GM19468 (cell line): Measurements from ENCODE around the gene ZMPSTE24.
"Not testable (repeated sequence)": the region's sequence is repeated elsewhere in the genome, so short reads cannot be mapped to it uniquely, and the experiment has no call there.

Source experiments
- ATAC-seq: cut with Tn5 transposase; IDR thresholded peaks from one replicate; pipeline ENCODE4 v1.9.1; 2021; ENCODE audit warnings: mild to moderate bottlenecking, moderate library complexity, moderate number of reproducible peaks; ENCODE audit not compliant: unreplicated experiment; ENCODE audit errors: extremely low read depth

Gene ZMPSTE24

DNA sequence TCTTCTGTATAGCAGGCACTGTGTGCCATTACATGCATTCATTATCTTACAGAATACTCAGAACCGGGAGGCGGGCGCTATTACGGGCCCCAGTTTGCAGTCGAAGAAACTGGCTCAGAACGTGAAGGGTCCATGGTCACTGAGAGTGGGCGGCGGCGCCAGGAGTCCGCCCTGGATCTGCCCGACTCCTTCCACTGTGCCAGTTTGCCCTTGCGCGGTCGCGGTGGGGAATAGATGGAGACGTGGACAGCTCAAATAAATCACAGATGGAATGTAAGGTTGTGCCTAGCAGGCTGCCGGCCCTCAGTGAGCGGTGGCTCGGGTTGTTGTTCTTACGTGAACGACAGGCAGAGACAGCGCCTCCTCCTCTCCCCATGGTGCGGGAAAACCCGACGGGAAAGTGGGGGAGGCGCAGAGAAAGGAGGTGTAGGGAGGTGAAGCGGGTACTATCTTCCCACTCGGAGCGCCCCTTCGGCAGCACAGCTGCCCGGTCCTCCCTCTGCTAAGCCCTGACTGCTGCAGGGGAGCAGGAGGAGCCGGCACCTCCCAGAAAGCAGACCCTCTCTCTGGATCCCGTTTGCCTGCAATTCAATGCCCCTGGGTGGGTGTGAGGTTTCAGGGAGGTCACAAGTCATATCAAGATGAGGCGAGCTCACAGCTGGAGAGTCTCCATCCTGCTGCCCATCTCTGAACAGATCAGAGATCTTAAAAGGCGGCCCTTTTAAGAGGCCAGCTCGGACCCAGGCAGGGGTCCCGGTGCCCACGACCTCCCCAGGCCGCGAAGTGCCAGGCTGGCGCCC lies 58.0 kb downstream of the ZMPSTE24 start:
- ATAC-seq: no peak

DNA sequence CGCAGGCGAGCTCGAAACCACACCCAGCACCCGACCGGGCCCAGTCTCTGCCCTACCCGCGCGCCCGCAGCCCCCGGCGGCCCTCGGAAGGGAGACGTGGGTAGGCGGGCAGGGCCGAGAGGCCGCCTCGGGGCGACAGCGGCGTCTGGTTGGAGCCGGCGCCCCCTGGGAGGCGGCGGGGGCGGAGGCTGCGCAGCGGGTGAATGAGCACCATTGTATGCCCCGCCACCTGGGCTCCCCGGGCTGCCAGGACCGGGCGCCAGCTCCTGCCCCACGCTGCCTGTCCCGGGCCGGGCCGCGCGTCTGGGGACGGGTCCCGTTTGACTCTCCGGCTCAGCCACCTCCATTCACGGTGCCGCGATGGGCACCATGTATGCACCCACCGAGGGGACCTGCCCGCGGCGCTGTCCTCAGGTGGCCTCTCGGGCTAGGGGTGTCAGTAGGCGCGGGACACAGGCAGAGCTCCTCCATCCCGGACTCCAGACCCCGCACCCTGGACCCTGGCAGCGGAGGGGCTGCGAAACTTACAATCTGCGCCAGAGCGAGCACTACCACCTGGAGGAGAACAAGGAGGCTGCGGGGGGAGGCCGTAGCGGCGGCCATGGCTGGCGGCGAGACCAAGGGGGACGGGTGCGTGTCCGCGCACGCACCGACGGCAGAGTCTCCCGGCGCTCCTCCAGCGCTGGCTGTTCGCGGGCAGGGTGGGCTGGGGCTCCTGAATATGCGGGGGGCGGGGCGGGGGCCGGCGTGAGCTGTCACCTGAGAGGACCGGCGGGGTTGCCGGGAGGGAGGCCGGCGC lies 58.8 kb downstream of the ZMPSTE24 start, which contains the start of gene COL9A2:
Gene COL9A2 (minus strand): TSS at position 692 of the 799 bp plus-strand sequence. CDS start 89 bp downstream, at position 603.
- no peak for ATAC-seq

DNA sequence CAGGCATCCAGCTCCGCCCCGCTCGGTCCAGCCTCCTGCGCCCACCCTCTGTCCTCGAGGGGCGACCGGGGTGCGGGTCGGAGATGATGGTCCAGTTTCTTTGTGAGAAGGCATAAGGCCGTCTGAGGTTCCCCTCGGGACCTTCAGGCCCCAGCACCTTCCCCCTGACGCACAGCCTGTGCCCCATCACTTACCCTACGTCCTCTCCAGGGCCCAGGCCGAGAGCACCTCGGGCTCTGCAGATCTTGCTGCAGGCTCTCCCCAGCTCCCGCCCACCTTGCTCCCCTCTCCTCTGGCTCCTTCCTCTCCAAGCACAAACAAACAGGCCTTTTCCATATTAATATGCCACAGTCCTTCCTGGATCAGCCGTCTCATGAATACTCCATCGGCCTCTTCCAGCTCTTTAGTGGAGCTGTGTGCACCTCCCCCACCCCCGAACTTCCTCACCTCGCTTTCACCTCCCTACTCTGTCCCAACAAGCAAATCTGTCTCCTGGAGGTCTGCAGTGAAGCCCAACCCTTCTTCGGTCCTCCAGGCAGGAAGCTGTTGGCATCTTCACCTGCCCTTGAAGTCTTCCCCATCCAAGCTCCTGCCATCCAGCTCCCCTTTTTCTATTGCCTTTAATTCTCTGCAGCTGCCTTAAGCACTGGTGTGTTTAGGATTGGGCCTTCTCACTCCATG lies 59.5 kb downstream of the ZMPSTE24 start:
- ATAC-seq: no peak

DNA sequence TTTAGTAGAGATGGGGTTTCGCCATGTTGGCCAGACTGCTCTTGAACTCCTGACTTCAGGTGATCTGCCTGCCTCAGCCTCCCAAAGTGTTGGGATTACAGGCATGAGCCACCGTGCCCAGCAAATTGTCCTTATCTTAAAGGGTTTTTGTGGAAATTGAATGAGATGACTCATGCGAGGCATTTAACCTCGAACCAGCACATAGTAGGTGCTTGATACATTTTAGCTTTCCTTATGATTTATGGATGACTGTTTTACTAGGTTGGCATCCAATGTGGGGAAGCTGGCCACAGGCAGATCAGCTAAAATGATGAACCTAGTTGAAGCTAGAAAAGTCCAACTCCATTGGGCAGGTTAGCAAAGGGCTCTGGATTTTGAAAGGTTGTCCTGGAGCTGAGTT lies 60.4 kb downstream of the ZMPSTE24 start:
- no peak for ATAC-seq

DNA sequence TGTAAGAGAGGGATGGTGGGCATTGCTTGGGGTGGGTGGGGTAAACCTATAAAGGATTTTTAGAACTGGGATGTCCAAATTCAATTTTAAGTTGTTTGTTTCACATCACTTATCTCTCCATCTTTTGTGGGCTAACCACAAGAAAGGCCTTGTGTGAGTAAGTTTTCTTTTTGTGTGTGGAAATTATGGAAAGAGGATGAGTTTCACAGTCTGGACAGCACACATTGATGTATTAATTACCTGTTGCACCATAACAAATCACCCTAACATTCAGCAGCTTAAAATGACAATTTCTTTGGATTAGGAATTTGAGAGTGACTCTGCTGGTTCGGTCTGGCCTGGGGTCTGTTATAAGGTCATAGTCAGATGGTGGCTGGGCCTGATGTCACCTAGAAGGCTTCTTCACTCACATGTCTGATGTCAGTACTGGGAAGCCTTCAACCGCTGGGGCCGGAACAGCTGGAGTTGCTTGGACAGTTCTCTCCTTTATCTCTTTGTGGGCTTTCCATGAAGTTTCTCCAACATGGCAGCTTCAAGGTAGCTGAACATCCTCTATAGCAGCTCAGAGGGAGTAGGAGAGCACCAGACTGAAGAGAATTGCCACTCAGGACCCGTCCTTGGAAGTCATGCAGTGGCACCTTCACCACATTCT lies 61.1 kb downstream of the ZMPSTE24 start:
- ATAC-seq: no peak

DNA sequence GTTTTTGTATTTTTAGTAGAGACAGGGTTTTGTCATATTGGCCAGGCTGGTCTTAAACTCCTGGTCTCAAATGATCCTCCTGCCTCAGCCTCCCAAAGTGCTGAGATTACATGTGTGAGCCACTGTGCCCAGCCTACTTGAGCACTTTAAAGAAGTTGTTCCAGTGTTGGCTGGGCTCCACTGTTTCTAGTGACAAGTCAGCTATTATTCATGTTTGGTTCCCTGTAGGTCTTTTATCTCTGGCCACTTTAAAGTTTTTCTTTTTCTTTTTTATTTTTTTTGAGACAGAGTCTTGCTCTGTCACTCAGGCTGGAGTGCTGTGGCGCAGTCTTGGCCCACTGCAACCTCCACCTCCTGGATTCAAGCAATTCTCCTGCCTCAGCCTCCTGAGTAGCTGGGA lies 73.4 kb downstream of the ZMPSTE24 start:
- ATAC-seq: not testable (repeated sequence)

DNA sequence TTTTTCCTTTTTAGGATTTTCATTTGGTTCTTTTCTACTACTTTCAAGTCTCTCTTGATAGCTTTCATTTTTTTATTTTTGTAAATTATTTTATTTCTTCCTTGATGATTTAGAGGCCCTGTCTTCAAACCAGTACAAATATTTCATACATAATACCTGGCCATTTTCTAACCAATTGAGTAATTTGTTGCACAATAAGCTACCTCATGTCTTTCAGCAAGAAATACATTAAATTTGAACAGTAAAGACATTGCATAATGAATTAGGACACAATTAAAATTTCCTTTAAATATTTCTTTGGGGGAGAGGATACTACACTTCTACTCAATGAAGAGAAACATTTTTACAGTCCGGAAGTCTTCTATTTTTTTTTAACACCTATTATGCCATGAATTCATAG lies 74.7 kb downstream of the ZMPSTE24 start:
- ATAC-seq: no peak

DNA sequence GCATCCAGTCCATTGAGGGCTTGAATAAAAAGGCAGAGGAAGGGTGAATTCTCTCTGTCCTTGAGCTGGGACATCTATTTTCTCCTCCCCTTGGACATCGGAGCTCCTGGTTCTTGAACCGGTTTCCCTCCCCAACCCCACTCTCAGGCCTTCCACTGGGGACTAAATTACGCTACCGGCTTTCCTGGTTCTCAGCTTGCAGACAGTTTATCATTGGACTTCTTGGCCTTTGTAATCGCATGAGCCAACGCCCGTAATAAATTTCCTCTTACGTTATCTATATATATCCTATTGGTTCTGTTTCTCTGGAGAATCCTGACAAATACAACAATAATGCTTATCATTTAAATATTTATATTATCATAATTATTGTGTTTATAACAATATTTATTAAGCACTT lies 79.4 kb downstream of the ZMPSTE24 start:
- no peak for ATAC-seq

DNA sequence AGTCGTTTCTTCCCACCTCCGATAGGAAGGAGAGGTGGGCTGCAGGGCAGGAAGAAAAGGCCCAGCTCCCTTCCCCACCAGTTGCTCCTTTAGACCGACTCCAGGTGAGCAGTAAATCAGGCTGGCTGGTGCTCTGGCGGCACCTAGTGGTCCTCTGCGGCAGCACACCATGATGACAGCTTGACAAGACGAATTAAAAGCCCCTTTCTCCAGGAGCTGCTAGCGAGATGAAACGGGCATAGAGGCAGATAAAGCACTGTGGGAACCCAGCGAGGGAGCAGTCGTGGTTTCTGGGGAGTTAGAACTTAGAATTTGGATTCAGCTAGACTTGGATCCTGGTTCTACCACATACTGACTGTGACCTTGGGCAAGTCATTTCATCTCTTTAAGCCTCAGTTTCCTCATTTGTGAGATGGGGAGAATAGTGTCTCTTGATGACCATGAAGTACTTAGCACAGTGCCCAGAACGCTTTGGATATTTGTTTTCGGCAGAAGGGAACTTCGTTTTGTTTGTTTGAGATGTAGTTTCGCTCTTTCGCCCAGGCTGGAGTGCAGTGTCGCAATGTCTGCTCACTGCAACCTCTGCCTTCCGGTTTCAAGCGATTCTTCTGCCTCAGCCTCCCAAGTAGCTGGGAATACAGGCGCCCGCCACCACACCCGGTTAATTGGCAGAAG lies 80.8 kb downstream of the ZMPSTE24 start:
- ATAC-seq: no peak

DNA sequence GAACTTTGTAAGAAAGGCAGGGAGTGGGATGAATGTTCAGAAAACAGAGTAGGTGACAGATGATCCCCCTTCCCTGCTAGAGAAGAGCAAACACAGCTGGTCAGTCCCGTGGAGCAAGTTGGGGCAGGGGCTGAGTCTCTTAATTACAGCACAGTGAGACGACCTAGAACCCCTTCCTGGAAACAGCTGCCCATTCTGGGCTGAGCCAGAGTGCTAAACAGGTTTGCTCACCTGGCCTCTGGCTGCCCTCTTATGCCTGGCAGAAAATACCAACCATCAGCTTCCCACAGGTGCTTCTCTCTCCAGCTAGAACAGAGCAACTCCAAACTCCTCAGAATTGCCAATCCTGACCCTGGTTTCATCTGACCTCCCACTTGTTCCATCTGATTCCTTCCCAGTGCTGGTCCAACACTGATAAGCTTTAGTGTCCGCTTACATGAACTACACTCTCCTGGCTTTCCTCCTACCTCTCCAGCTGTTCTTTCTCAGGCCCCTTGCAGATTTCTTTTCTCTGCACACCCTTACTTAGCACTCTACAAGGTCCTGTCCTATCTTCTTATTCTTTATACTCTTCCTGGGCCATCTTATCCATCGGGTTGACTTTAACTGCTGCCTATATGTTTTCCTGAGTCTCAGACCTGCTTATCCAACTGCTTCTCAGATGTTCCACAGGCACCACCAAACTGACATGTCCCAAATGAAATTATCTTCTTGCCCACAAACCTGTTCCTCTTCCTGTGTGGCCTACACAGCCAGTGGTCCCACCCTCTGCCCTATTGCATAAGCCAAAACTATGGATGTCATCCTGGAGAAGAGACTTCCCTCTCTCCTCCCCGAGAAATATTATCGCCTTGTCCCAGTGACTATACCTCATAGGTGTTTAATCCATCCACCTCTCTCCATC lies 81.6 kb downstream of the ZMPSTE24 start:
- no peak for ATAC-seq

DNA sequence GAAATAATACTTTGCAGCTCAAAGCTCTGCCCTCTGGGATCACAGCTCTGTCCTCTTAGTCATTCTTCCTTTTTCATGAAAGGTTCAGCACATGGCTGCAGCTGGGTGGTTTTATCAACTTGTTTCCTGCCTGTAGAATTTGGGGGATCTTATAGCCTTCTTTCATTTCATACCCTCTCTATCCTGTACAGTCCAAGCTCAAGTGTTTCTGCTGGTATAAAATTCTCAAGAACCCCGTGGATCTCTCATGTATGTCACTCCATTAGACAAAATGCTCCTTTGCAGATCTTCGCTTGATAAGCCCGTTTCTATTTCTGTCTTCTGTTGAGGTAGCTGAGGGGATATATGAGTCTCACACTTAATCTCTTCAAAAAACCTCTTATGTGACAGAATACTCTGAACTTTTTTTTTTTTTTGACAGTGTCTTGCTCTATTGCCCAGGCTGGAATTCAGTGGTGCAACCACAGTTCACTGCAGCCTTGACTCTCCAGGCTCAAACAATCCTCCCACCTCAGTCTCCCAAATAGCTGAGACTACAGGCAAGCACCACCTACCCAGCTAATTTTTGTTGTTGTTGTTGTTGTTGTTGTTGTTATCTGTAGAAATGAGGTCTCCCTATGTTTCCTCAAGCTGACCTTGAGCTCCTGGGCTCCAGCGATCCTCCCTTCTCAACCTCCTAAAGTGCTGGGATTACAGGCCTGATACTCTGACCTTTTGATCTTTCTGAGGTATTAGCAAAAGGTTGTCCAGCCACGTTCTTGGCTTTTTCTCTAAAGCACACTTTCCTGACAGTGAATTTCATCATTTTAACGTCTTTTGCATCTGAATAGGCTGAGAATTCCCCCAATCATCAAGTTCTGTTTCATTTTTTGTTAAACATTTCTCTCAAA lies 83.7 kb downstream of the ZMPSTE24 start:
- no peak for ATAC-seq

DNA sequence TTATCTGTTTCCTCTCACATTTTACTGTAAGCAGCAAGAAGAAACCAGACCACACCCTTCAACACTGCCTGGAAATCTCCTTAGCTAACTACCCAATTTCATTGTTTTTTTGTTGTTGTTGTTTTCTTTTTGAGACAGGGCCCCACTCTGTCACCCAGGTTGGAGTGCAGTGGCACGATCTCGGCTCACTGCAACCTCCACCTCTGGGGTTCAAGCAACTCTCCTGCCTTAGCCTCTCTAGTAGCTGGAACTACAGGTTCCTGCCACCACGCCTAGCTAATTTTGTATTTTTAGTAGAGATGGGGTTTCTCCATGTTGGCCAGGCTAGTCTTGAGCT lies 84.3 kb downstream of the ZMPSTE24 start:
- ATAC-seq: not testable (repeated sequence)
